ENCODE results near the gene MAN1B1.

The MAN1B1 gene

GRCh38 chr9:137071282-137071681 lies 15.5 kb upstream of the MAN1B1 start:
- H3K4me3 Mint-ChIP-seq = peak overlapping the region; percentile 69 to 76 (median 71)
- no peaks in the 10 kb centered on the region for H3K9me3 Mint-ChIP-seq
- H3K27ac Mint-ChIP-seq = peak overlapping the region in 1 of 3 experiments; percentile 60
- peaks cover 49% of the 10 kb centered on the region for H3K27me3 Mint-ChIP-seq (ENCODE audit: low read depth)
- TF ChIP-seq, protein P1, sequence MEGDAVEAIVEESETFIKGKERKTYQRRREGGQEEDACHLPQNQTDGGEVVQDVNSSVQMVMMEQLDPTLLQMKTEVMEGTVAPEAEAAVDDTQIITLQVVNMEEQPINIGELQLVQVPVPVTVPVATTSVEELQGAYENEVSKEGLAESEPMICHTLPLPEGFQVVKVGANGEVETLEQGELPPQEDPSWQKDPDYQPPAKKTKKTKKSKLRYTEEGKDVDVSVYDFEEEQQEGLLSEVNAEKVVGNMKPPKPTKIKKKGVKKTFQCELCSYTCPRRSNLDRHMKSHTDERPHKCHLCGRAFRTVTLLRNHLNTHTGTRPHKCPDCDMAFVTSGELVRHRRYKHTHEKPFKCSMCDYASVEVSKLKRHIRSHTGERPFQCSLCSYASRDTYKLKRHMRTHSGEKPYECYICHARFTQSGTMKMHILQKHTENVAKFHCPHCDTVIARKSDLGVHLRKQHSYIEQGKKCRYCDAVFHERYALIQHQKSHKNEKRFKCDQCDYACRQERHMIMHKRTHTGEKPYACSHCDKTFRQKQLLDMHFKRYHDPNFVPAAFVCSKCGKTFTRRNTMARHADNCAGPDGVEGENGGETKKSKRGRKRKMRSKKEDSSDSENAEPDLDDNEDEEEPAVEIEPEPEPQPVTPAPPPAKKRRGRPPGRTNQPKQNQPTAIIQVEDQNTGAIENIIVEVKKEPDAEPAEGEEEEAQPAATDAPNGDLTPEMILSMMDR (IDR thresholded peaks at IDR 0.05; ENCODE audit: unreplicated experiment in 3 of 3) = no peak
- peaks cover 7% of the 10 kb centered on the region for H3K4me1 Mint-ChIP-seq
- H3K36me3 Mint-ChIP-seq (ENCODE audit: low read depth) = no peaks in the 10 kb centered on the region

GRCh38 chr9:137073992-137074399 lies 12.8 kb upstream of the MAN1B1 start:
- no peaks in the 10 kb centered on the region for H3K36me3 Mint-ChIP-seq (ENCODE audit: low read depth)
- TF ChIP-seq, protein P1 (IDR thresholded peaks at IDR 0.05; ENCODE audit: unreplicated experiment in 3 of 3) = no peak
- no peak overlapping the region for H3K27ac Mint-ChIP-seq
- peaks cover 62% of the 10 kb centered on the region for H3K27me3 Mint-ChIP-seq (ENCODE audit: low read depth)
- peaks cover 7% of the 10 kb centered on the region for H3K4me1 Mint-ChIP-seq
- H3K4me3 Mint-ChIP-seq = no peak overlapping the region
- no peaks in the 10 kb centered on the region for H3K9me3 Mint-ChIP-seq

DNA sequence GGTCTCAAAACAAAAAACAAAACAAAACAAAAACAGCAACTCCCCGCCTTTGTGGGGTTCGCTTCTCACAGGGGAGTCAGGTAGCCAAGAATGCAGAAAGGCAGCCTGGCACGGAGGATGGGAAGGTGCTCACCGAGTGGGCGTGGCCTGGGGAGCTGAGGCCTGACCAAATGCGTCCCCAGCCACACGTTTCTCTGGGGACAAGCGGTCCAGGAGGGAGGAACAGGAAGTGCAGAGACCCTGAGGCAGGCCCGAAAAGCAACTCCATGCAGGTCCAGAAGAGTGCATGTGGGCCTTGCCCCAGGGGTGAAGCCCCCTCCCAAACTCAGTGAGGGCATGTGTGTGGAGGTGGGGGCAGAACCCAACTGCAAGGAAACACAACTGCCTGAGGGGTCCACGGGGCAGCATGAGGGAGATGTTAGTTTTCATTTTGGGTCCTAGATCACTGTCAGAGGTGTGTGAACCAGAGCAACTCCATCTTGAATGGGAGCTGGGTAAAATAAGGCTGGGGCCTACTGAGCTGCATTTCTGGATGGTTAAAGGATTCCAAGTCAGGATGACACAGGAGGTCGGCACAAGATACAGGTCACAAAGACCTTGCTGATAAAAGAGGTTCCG lies 12.0 kb upstream of the MAN1B1 start:
- TF ChIP-seq, protein P1 (IDR thresholded peaks at IDR 0.05; ENCODE audit: unreplicated experiment in 3 of 3) = no peak
- H3K36me3 Mint-ChIP-seq (ENCODE audit: low read depth) = no peaks in the 10 kb centered on the region
- H3K4me1 Mint-ChIP-seq = peaks cover 7% of the 10 kb centered on the region
- no peaks in the 10 kb centered on the region for H3K9me3 Mint-ChIP-seq
- peak overlapping the region; percentile 9 to 57 (median 32) for H3K4me3 Mint-ChIP-seq
- H3K27me3 Mint-ChIP-seq (ENCODE audit: low read depth) = peaks cover 70% of the 10 kb centered on the region
- no peak overlapping the region for H3K27ac Mint-ChIP-seq

- Mint-ChIP-seq H3K4me1 (peaks cover 7% of the 10 kb centered on the region), H3K4me3 (peak overlapping the region; percentile 37 to 57 (median 43)), H3K27ac (no peak overlapping the region), H3K27me3 (ENCODE audit: low read depth) (peaks cover 76% of the 10 kb centered on the region), H3K36me3 (ENCODE audit: low read depth) (no peaks in the 10 kb centered on the region), H3K9me3 (no peaks in the 10 kb centered on the region)
- TF ChIP-seq, protein P1 (IDR thresholded peaks at IDR 0.05; ENCODE audit: unreplicated experiment in 3 of 3) = no peak
Observed at GRCh38 chr9:137075275-137075775, 11.5 kb upstream of the MAN1B1 start.

GRCh38 chr9:137076636-137077009 lies 10.2 kb upstream of the MAN1B1 start:
- Mint-ChIP-seq H3K36me3 (ENCODE audit: low read depth) (no peaks in the 10 kb centered on the region), H3K4me1 (no peaks in the 10 kb centered on the region), H3K27me3 (ENCODE audit: low read depth) (peaks cover 81% of the 10 kb centered on the region), H3K9me3 (no peaks in the 10 kb centered on the region), H3K27ac (no peak overlapping the region), H3K4me3 (peak overlapping the region; percentile 65 to 75 (median 70))
- TF ChIP-seq, protein P1 (IDR thresholded peaks at IDR 0.05; ENCODE audit: unreplicated experiment in 3 of 3) = no peak

All from nephron (organoid).